HG03521 (cell line): ENCODE results near the gene SCLT1.
"Not testable (repeated sequence)": the region's sequence is repeated elsewhere in the genome, so short reads cannot be mapped to it uniquely, and the experiment has no call there.

Experiments
- ATAC-seq: cut with Tn5 transposase; IDR thresholded peaks from one replicate; pipeline ENCODE4 v1.9.1; 2021; ENCODE audit warnings: mild to moderate bottlenecking, moderate library complexity; ENCODE audit not compliant: unreplicated experiment

SCLT1 gene

DNA sequence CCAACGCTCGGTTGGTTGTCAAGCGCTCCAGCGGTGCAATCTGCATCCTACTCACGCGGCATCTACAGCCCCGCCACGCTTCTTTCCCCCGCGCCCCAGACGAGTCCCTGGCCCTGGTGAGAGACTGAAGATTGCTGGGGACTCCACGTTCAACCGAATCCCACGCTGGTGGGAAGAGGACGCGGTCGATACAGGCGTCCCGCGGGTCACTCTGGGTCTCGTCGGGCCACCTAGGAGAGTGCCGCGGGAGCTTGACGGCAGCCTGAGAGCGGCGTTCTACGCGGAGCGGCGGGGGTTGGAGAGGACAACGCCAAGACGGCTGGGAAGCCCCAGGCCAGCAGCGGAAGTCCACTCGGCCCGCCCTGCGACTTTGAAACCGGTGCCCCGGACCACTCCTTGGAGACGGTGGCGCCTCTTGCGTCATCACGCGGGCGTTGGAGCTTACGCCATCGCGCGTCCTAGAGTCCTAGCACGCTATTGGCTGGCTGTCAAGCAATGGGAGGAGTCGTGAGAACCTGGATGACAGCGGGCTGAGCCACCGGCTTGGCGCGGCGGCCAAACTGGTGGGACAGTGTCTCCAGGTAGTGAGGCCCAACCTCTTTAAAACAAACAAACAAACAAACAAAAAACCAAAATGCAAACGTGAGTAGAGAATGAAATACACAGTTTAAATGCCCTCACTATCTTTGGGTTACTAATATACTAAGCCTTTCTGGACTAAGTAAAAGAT, at the start of gene SCLT1:
Gene SCLT1, minus strand, starts transcription at position 349 of the 730 bp plus-strand sequence. CDS start 436 bp downstream, outside the sequence.
- peak; percentile 93 for ATAC-seq

DNA sequence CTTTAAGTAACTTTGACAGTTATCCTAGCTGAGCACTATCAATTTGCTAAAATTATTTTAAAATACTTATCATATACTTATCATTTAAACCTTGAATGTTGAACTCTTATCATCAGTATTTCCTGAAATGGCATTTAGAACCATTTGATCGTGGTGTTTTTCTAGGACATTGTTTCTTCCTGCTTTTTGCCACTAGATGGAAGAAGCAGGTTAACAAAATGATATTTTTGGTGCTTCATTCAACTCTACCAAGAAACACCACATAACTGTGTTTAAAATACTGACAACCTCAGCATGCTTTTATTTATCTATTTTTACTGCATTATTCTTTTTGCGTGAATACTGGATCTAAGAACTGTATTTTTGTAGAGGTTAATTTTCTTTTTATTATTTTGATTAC, 47.2 kb upstream of the SCLT1 start:
- no peak for ATAC-seq

DNA sequence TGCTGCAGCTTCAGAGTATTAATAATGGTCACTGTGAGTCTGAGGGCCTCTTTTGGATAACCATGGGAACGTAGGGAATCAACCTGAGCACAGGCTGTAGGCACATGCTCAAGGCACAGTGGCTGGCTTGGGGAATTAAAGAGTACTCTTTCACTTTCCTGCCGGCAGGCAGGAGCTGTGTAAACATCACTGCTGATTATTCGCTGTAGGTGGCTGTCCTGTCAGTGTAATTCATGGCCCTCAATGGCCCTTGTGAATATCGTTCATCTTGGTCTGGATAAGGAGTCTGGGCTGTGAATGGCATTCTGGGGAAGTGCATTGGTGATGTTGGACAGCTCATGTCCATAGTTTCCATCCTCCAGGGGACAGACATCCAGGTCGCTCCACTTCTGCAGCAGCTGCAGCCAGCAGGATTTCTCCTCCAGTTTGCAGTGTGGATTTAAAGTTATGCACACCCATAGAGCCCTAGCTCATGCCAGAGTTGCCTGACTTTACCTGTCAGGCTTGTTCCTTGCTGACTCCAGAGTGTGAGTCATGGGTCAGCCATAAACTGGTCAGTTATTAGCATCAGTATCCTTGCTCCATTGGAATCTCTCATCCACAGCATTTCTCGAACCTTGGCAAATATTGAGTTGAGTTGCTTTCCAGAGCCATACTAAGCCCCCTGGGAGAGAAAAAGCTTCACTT, 45.6 kb upstream of the SCLT1 start:
- ATAC-seq, result no peak

DNA sequence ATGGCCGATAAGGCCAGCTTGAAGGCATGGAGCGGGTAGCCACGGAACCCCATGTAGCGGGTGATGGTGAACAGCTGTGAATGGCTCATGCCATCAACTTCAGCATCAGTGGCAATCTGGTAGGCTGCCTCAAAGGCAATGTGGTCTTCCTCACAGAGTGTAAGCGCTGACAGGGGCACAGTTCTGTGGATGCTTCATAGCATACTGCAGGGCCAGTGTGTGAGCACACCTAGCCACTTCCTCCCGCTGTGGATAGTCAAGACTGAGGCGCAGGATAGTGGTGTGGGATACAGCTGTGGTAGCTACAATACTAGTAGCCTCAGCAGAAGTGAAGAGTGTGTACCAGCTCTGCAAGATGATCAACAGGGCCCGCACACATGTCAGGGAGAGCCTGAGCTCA, 43.1 kb upstream of the SCLT1 start:
- no peak for ATAC-seq

DNA sequence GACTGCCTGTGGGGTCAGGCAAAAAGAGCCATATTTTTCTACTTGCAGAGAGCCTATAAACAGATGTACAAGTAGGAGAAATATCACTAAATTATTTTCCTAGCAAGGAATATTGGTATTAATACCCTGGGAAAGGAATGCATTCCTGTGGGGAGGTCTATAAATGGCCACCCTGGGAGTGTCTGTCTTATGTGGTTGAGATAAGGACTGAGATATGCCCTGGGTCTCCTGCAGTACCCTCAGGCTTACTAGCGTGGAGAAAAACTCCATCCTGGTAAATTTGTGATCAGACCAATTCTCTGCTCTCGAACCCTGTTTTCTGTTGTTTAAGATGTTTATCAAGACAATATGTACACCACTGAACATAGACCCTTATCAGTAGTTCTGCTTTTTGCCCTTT, 38.0 kb upstream of the SCLT1 start:
- no peak for ATAC-seq

DNA sequence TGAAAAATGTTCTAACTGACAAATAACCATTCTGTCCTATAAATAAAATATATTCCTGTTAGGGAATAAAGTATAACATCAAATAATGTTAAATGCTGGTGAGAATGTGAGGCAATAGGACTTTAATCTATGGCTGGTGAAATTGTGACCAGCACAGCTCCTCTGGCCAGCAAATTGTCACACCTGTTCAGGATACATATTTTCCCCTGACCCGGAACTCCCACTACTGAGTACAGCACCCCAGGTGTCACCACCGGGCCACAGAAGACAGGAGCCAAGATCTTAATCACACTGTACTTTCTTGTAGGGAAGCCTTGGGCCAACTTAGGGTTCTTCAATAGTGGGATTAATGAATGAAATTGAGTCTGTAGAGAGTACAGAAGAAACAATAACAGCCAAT, 35.8 kb upstream of the SCLT1 start:
- ATAC-seq, result no peak

DNA sequence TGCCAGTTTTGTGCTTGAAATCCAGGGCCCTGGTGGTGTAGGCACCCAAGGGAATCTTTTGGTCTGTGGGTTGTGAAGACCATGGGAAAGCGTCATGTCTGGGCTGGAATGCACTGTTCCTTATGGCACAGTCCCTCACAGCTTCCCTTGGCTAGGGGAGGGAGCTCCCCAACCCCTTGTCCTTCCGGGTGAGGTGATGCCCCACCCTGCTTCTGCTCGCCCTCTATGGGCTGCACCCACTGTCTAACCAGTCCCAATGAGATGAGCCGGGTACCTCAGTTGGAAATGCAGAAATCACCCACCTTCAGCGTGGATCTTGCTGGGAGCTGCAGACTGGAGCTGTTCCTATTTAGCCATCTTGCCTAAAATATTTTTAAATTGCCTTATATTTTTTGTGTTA, 33.3 kb upstream of the SCLT1 start:
- not testable (repeated sequence) for ATAC-seq

DNA sequence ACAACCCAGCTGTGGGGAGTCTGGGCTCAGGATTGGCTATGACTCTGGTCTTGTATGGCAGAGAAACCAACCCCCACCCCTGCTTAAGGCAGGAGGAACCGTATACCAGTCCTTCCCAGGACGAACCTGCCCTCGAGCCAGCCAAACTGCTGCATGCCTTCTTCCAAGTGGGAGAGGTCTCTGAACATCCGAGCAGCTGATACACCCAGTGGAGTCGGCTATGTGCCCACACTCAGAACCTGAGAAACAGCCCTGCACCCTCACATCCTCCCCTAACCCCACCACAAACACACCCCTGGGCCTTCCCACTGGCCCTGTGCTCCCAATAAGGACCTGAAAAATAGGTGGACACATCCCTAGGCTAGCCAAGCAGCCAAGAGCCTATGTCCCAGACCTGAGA, 24.4 kb upstream of the SCLT1 start:
- ATAC-seq, result no peak

DNA sequence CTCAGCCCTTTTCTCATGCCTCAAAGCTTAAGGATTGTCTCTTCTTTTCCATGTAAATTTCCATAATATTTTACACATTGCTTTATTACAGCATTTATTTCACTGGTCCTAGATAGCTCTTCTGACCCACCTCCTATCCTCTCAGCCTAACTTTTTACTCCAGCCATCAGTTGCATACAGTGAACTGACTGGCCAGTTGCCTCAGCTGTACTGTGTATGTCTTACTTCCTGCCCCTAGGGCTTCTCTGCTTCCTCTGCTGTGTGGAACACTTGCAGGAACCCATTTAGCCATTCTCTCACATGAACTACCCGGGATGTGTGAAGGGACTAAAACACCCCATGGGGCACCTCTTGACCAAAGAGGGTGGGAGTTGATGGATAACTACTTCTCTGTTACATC, 20.6 kb upstream of the SCLT1 start:
- no peak for ATAC-seq

DNA sequence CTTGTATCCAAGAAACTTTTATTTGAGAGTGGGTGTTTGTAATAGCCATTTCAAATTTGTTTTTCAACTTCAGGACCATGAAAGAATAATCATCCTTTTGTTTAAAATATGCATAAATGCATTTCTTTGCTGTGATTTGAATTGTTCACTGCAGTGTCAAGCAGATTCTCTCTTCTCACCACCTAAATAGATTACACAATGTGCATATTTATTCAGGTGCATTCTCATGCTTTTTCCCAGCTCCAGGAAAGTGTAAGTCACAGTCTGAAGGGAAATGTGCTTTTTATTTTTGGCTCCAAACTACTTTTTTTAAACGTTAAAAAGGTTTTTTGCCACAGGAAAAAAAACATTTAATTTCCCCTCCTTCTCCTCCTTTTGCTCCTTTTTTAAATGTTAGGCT, 20.1 kb upstream of the SCLT1 start:
- no peak for ATAC-seq

DNA sequence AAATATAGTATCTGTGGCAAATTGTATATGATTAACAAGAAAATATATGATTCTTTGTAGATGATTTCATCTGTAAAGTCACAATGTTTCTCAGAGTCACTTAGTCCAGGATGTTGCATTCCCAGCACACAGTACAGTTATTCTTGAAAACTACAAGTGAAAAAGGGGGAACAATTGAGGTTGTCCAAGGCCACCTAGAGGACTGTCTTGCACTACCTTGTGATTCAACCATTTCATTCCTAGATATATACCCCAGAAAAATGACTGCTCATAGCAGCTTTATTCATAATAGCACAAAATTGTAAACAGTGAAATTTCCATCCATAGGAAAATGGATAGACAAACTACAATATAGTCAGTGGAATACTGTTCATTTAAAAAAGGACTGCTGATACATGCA, 18.6 kb upstream of the SCLT1 start:
- no peak for ATAC-seq

DNA sequence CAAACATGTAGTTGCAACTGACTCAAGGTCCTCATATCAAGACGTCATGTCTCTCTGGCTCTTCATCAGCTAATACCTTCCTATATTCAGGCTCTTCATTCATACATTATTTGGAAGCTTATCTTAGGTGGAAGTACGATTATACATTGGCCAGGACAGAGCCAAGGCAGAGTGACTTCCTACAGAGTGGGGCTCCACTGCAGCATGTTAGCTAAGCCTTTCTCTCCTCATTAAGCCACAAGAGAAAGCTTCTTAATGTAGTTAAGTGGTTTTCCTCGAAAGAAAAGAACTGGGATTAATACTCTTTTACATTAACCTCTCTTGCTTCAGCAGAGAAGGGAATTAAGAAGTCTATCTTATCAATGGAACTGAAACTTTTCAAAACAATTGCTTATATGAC, 17.6 kb upstream of the SCLT1 start:
- no peak for ATAC-seq

DNA sequence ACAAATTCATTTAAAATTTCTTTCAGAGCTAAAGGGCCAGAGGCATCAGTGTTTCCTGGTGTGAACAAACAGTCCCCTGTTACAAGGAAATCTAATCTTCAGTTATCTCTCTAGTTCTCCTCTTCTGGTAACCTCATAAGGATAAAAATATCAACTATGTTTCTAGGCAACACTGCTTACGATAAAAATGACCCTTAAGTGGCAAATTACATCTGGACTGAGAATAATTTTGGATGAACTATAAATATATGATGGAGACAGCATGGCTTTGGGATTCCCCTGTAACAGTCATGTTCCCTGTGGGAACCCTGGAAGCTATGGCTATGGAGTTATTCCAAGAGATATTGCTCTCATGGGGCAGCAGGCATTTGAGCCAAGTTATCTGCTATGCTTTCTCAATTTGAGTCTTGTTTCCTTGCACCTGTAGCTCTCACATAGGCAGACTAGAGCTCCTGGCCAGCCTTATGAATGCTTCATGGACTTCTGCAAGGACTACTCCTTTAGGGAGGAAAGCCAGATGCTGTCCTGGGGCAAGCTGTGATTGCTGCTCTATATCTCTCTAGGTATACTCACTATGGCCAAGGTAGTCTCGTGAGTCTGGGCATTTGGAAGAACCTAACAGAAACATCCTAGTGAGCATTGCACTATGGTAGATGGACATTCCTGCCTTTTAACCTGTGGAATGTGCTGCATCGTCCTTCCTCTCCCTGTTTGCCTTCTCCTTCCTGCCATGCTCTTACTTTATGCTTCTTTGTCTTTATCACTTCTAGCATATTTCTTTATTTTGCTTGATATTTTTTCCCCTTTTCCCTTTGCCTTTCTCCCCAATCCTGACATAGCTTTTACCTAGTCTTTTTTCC, 16.9 kb upstream of the SCLT1 start:
- no peak for ATAC-seq

DNA sequence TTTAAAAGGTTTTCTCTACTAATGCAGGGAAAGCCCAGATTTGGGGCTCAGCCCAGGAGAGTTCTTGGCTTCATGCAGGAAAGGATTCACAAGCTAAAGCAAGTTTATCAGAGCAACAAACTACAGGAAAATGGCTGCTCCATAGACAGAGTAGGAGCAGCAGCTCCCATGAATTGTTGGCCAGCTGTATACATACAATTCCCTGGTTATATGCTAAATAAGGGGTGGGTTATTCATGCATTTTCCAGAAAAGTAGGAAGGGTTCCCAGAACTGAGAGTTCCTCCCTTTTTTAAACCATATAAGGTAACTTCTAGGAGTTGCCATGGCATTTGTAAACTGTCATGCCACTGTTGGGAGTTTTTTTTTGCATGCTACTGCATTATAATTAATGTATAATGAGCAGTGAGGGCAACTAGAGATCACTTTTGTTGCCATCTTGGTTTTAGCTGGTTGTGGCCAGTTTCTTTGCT, 5.2 kb upstream of the SCLT1 start:
- ATAC-seq, result no peak

DNA sequence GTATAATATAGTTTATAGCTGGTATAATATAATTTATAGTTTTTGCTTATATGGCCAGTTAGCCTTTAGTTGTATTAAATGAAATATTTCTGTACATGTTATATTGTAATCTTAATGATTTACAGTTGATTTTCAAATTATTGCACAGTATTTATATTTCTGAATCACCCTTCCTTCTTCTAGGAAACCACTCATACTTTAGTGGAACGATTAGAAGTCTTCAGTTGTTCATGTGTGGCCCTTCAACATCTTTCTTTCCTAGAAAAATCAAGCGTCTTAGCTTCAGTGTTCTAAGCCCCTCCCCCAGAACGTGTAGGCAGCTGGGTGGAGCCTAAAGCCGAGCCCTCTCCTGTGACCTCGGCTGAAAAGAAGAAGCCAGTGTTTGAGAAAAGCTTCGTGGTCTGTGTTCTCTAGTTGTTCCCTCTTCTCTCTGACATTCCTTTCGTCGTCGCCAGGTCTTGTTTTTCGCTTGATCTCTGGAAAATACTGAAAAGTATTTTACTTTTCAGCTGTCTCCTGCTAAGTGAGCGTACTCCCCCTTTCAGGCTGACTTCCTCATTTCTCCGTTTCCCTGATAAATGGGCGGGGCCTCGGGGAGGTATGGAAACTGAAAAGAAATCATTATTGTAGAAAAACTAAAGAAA, 2.6 kb upstream of the SCLT1 start, which contains the start of gene C4orf33:
Gene C4orf33, plus strand, starts transcription at position 342 of the 644 bp plus-strand sequence. CDS start 6,459 bp downstream, outside the sequence.
- ATAC-seq, result peak; percentile 40

DNA sequence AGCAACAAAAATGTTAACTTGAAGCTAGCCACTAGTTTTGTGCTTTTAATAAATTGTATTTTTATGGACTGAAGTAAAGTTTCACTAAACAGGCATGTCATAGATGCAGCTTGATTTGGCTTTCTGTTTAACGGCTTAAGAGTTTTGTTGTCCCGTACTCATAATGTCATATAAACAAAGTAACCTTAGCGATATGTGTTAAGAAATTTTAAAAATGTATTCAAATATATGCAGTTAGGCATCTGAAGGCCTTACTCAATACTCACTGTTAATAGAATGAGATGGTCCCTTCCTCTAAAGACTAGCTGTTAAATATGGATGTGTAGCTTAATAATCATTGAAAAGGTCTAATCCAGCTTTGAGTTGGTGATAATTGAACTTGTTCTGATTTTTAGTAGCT, 1.0 kb upstream of the SCLT1 start:
- ATAC-seq, result no peak

DNA sequence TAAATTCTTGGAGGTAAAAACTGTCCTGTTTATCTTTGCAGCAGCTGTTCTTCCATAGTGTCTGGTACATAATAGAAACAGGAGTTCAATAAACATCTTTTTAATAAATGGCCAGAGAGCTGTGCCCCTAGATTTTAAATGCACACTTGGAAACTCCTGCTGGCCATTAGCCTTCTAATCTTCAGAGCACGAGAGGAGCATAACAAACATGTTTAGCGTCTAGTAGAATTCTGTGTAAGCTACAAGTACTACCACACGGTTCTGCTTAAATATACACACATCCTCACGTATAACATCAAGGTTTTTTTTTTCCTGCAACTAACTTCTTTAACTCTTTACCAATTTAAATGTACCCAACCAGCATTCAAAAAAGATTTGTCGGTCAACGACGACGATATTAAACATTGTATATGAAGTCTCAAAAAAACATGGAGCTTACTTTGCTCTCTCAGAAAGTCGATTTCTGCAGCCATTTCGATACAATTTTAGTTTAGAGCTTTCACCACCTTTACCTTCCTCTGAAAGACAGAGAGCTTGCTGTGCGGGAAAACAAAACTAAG, 628 bp downstream of the SCLT1 start:
- no peak for ATAC-seq

DNA sequence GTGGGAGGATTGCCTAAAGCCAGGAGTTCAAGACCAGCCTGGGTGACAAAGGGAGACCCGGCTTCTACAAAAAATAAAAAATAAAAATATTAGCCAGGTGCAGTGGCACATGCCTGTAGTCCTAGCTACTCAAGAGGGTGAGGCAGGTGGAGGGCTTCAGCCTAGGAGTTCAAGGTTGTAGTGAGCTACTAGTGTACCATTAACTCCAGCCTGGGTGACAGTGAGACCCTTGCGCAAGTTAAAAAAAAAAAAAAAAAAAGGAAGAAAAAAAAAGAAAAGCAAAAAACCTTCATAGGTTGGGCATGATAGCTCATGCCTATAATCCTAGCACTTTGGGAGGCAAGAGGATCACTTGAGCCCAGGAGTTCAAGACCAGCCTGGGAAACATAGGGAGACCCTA, 5.8 kb downstream of the SCLT1 start:
- ATAC-seq, result no peak

DNA sequence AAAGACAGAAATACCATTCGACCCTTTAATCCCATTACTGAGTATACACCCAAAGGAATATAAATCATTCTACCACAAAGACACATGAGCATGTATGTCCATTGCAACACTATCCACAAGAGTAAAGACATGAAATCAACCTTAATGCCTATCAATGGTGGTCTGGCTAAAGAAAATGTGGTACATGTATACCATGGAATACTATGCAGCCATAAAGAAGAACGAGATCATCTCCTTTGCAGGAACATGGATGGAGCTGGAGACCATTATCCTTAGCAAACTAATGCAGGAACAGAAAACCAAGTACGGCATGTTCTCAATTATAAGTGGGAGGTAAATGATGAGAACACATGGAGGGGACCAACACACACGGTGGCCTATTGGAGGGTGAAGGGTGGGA, 7.9 kb downstream of the SCLT1 start:
- ATAC-seq, result no peak

DNA sequence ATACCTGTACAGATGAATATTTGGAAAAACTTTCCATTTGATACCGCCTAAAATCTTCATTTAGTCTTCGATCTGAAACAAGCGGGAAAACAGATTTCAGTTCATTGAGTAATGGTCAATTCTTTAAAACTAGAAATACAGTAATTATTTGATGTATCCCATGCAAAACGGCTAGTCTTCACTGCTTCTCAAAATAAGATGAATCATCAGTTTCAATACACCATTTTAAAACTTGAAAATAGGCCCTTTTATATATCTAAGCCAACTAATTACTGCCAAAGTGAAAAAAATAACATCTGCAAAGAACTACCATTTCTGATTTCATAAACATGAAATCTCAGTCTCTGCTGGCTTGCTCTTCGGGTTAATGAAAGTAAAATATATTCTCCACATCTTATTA, 11.0 kb downstream of the SCLT1 start:
- ATAC-seq, result no peak

DNA sequence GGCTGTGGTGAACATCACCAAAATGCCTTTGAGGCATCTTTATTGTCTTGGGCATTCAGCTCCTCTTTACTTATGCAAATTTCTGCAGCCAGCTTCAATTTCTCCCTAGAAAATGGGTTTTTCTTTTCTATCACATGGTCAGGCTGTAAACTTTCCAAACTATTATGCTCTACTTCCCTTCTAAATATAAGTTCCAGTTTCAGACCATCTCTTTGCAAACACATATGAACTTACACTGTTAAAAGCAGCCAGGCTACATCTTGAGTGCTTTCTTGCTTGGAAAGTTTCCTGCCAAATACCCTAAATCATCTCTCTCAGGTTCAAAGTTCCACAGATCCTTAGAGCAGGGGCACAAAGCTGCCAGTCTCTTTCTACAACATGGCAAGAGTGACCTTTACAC, 13.2 kb downstream of the SCLT1 start:
- no peak for ATAC-seq
